ENCODE measurements around the gene PLA2G5. TPM values are rescaled to one million over a fixed set of nuclear protein-coding genes. Genes with fewer than 3 reads are reported as not detected.

The PLA2G5 gene
- polyA plus RNA-seq, 3 donors, result not detected

GRCh38 chr1:20068722-20069121 is 1.3 kb upstream of the PLA2G5 start:
- Histone ChIP-seq H3K36me3 (replicated peaks in 1 of 2; ENCODE audit: control insufficient read depth in 1 of 2, insufficient read depth in 2 of 2, low read length in 2 of 2) (no peaks in the 10 kb centered on the region), H3K9ac (ENCODE audit: insufficient read depth, low read length, poor library complexity, severe bottlenecking) (no peak overlapping the region), H3K4me2 (replicated peaks; ENCODE audit: extremely low read depth, low read length, poor library complexity, severe bottlenecking) (no peak overlapping the region), H3K4me3 (replicated peaks in 1 of 3; ENCODE audit: low read depth in 2 of 3, low read length in 3 of 3) (no peak overlapping the region), H3K4me1 (ENCODE audit: control insufficient read depth in 1 of 2, insufficient read depth in 2 of 2, low read length in 2 of 2) (no peaks in the 10 kb centered on the region), H4K20me1 (ENCODE audit: insufficient read depth, low read length) (no peaks in the 10 kb centered on the region), H3K79me2 (ENCODE audit: insufficient read depth, low read length) (no peaks in the 10 kb centered on the region), H3K27me3 (ENCODE audit: control insufficient read depth in 2 of 2, insufficient read depth in 2 of 2, low read length in 2 of 2) (peaks cover 3 to 4% of the 10 kb centered on the region in 2 donors), H3K9me3 (replicated peaks in 1 of 2; ENCODE audit: control insufficient read depth in 1 of 2, insufficient read depth in 1 of 2, low read length in 2 of 2) (no peaks in the 10 kb centered on the region), H3K27ac (ENCODE audit: low read depth in 1 of 2, low read length in 2 of 2) (no peak overlapping the region), H2AFZ (ENCODE audit: insufficient read depth, low read depth, low read length, poor library complexity, severe bottlenecking) (no peak overlapping the region)
- Mint-ChIP-seq H3K9me3 (no peaks in the 10 kb centered on the region), H3K27me3 (ENCODE audit: low read depth in 3 of 3) (peaks cover 2 to 19% (median 17%) of the 10 kb centered on the region in 3 donors), H3K4me1 (no peaks in the 10 kb centered on the region), H3K4me3 (no peak overlapping the region), H3K36me3 (no peaks in the 10 kb centered on the region), H3K27ac (no peak overlapping the region)
- intact Hi-C loops (cut with micrococcal nuclease), result no loop called here
- TF ChIP-seq, protein P1, sequence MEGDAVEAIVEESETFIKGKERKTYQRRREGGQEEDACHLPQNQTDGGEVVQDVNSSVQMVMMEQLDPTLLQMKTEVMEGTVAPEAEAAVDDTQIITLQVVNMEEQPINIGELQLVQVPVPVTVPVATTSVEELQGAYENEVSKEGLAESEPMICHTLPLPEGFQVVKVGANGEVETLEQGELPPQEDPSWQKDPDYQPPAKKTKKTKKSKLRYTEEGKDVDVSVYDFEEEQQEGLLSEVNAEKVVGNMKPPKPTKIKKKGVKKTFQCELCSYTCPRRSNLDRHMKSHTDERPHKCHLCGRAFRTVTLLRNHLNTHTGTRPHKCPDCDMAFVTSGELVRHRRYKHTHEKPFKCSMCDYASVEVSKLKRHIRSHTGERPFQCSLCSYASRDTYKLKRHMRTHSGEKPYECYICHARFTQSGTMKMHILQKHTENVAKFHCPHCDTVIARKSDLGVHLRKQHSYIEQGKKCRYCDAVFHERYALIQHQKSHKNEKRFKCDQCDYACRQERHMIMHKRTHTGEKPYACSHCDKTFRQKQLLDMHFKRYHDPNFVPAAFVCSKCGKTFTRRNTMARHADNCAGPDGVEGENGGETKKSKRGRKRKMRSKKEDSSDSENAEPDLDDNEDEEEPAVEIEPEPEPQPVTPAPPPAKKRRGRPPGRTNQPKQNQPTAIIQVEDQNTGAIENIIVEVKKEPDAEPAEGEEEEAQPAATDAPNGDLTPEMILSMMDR (IDR thresholded peaks at IDR 0.05), result no peak
- DNase-seq, result no peak
- WGBS (ENCODE audit: insufficient coverage), result 100% methylated on average over 1 of the region's 7 CpGs

- Mint-ChIP-seq H3K4me1 (no peaks in the 10 kb centered on the region), H3K9me3 (peaks cover 0 to under 1% (median 0%) of the 10 kb centered on the region in 7 donors), H3K36me3 (no peaks in the 10 kb centered on the region), H3K27me3 (ENCODE audit: low read depth in 3 of 3) (peaks cover 0 to 17% (median 13%) of the 10 kb centered on the region in 3 donors), H3K4me3 (no peak overlapping the region), H3K27ac (peak overlapping the region in 1 of 7 donors; percentile 57)
- no peak overlapping the region for H3K4me2 ChIP-seq (replicated peaks; ENCODE audit: extremely low read depth, low read length, poor library complexity, severe bottlenecking)
- TF ChIP-seq, protein P1 (IDR thresholded peaks at IDR 0.05), result no peak
- no peak overlapping the region for H3K9ac ChIP-seq (ENCODE audit: insufficient read depth, low read length, poor library complexity, severe bottlenecking)
- intact Hi-C loops (cut with micrococcal nuclease), result no loop called here
- no peaks in the 10 kb centered on the region for H3K79me2 ChIP-seq (ENCODE audit: insufficient read depth, low read length)
- H2AFZ ChIP-seq (ENCODE audit: insufficient read depth, low read depth, low read length, poor library complexity, severe bottlenecking), result no peak overlapping the region
- peaks cover 3 to 4% of the 10 kb centered on the region in 2 donors for H3K27me3 ChIP-seq (ENCODE audit: control insufficient read depth in 2 of 2, insufficient read depth in 2 of 2, low read length in 2 of 2)
- no peaks in the 10 kb centered on the region for H3K36me3 ChIP-seq (replicated peaks in 1 of 2; ENCODE audit: control insufficient read depth in 1 of 2, insufficient read depth in 2 of 2, low read length in 2 of 2)
- no peaks in the 10 kb centered on the region for H4K20me1 ChIP-seq (ENCODE audit: insufficient read depth, low read length)
- no peaks in the 10 kb centered on the region for H3K4me1 ChIP-seq (ENCODE audit: control insufficient read depth in 1 of 2, insufficient read depth in 2 of 2, low read length in 2 of 2)
- DNase-seq, result no peak
- H3K4me3 ChIP-seq (replicated peaks in 1 of 3; ENCODE audit: low read depth in 2 of 3, low read length in 3 of 3), result no peak overlapping the region
- H3K9me3 ChIP-seq (replicated peaks in 1 of 2; ENCODE audit: control insufficient read depth in 1 of 2, insufficient read depth in 1 of 2, low read length in 2 of 2), result no peaks in the 10 kb centered on the region
- H3K27ac ChIP-seq (ENCODE audit: low read depth in 1 of 2, low read length in 2 of 2), result no peak overlapping the region
- 100% methylated on average over 2 of the region's 10 CpGs for WGBS (ENCODE audit: insufficient coverage)
These were observed 363 bp downstream of the PLA2G5 start for GRCh38 chr1:20070357-20070756.
